Stomach (tissue), 4 donors: Measurements from ENCODE around the gene BUD13.

Experiments
- POLR2AphosphoS5 ChIP-seq, 3 donors: sonication (generic); formaldehyde crosslinking; IDR thresholded peaks; one replicate each; pipeline ENCODE4 v1.6.1; 2016; ENCODE audit warnings: antibody characterized with exemption in 3 of 3
- TF ChIP-seq, protein P1 (sequence below), 7 experiments: fragments of 450-650 bp in 4 of 7; fragments of 200-600 bp in 3 of 7; sonication (generic) in 3 of 7; IDR thresholded peaks; one replicate each; pipeline ENCODE4 v1.5.1; 2016 to 2019; ENCODE audit warnings: antibody characterized with exemption in 7 of 7, control low read depth in 2 of 7, mild to moderate bottlenecking in 1 of 7

- no peak for TF ChIP-seq POLR2AphosphoS5 (IDR thresholded peaks at IDR 0.05)
- TF ChIP-seq, protein P1, sequence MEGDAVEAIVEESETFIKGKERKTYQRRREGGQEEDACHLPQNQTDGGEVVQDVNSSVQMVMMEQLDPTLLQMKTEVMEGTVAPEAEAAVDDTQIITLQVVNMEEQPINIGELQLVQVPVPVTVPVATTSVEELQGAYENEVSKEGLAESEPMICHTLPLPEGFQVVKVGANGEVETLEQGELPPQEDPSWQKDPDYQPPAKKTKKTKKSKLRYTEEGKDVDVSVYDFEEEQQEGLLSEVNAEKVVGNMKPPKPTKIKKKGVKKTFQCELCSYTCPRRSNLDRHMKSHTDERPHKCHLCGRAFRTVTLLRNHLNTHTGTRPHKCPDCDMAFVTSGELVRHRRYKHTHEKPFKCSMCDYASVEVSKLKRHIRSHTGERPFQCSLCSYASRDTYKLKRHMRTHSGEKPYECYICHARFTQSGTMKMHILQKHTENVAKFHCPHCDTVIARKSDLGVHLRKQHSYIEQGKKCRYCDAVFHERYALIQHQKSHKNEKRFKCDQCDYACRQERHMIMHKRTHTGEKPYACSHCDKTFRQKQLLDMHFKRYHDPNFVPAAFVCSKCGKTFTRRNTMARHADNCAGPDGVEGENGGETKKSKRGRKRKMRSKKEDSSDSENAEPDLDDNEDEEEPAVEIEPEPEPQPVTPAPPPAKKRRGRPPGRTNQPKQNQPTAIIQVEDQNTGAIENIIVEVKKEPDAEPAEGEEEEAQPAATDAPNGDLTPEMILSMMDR (IDR thresholded peaks at IDR 0.05) = no peak
Observed at GRCh38 chr11:116813170-116813569, 40.4 kb upstream of the BUD13 start.
